ENCODE data around the gene CRYBG1. TPM values are rescaled to one million over a fixed set of nuclear protein-coding genes. Genes with fewer than 3 reads are reported as not detected.

Gene CRYBG1
- total RNA-seq, 2 experiments from 2014 or later, result 44.1 to 62.7 TPM

- ATAC-seq (no peak), DNase-seq (no peak)
- CTCF ChIA-PET, result interaction anchor here (1.0 kb wide), 1 partner anchor 29 kb away, joined by 5 read pairs; no protein-coding TSS in a partner anchor
- Mint-ChIP-seq H3K27me3 (peaks cover 18% of the 10 kb centered on the region), H3K4me1 (peaks cover 3% of the 10 kb centered on the region), H3K9me3 (ENCODE audit: low read depth) (no peaks in the 10 kb centered on the region), H3K4me3 (no peak overlapping the region), H3K36me3 (no peaks in the 10 kb centered on the region), H3K27ac (no peak overlapping the region)
Measured at GRCh38 chr6:106415921-106416320, 55.4 kb downstream of the CRYBG1 start.

- Mint-ChIP-seq H3K9me3 (ENCODE audit: low read depth) (no peaks in the 10 kb centered on the region), H3K36me3 (no peaks in the 10 kb centered on the region), H3K27ac (no peak overlapping the region), H3K4me3 (no peak overlapping the region), H3K4me1 (peaks cover 3% of the 10 kb centered on the region), H3K27me3 (peaks cover 18% of the 10 kb centered on the region)
- ATAC-seq (no peak), DNase-seq (no peak)
- CTCF ChIA-PET, result no interaction called here
Measured at GRCh38 chr6:106417572-106418147, 57.1 kb downstream of the CRYBG1 start.

- Mint-ChIP-seq H3K36me3 (no peaks in the 10 kb centered on the region), H3K27me3 (peaks cover 6% of the 10 kb centered on the region), H3K9me3 (ENCODE audit: low read depth) (no peaks in the 10 kb centered on the region), H3K4me3 (no peak overlapping the region), H3K4me1 (peaks cover 3% of the 10 kb centered on the region), H3K27ac (no peak overlapping the region)
- CTCF ChIA-PET, result interaction anchor here (1.3 kb wide), 1 partner anchor 560 kb away, joined by 3 read pairs; no protein-coding TSS in a partner anchor
- ATAC-seq (no peak), DNase-seq (no peak)
Measured at GRCh38 chr6:106419900-106420613, 59.5 kb downstream of the CRYBG1 start.

GRCh38 chr6:106421496-106421895 is 61.0 kb downstream of the CRYBG1 start:
- Mint-ChIP-seq H3K36me3 (no peaks in the 10 kb centered on the region), H3K4me1 (peaks cover under 1% of the 10 kb centered on the region), H3K27ac (no peak overlapping the region), H3K4me3 (no peak overlapping the region), H3K9me3 (ENCODE audit: low read depth) (no peaks in the 10 kb centered on the region), H3K27me3 (peaks cover 5% of the 10 kb centered on the region)
- ATAC-seq (no peak), DNase-seq (no peak)
- CTCF ChIA-PET, result no interaction called here

GRCh38 chr6:106422534-106422933 is 62.0 kb downstream of the CRYBG1 start:
- no peak overlapping the region for H3K27ac Mint-ChIP-seq
- ATAC-seq (no peak), DNase-seq (no peak)
- H3K4me1 Mint-ChIP-seq, result no peaks in the 10 kb centered on the region
- H3K27me3 Mint-ChIP-seq, result peaks cover 5% of the 10 kb centered on the region
- H3K9me3 Mint-ChIP-seq (ENCODE audit: low read depth), result no peaks in the 10 kb centered on the region
- H3K4me3 Mint-ChIP-seq, result no peak overlapping the region
- no peaks in the 10 kb centered on the region for H3K36me3 Mint-ChIP-seq
- CTCF ChIA-PET, result interaction anchor here (0.6 kb wide), 1 partner anchor 1572 kb away, joined by 4 read pairs; no protein-coding TSS in a partner anchor

GRCh38 chr6:106425382-106425781 is 64.9 kb downstream of the CRYBG1 start:
- H3K27me3 Mint-ChIP-seq, result peaks cover 6% of the 10 kb centered on the region
- no peaks in the 10 kb centered on the region for H3K4me1 Mint-ChIP-seq
- CTCF ChIA-PET, result no interaction called here
- no peak overlapping the region for H3K4me3 Mint-ChIP-seq
- H3K27ac Mint-ChIP-seq, result no peak overlapping the region
- DNase-seq (no peak), ATAC-seq (no peak)
- no peaks in the 10 kb centered on the region for H3K36me3 Mint-ChIP-seq
- no peaks in the 10 kb centered on the region for H3K9me3 Mint-ChIP-seq (ENCODE audit: low read depth)

- H3K27me3 Mint-ChIP-seq, result peaks cover 5% of the 10 kb centered on the region
- H3K9me3 Mint-ChIP-seq (ENCODE audit: low read depth), result no peaks in the 10 kb centered on the region
- no peaks in the 10 kb centered on the region for H3K4me1 Mint-ChIP-seq
- no peak overlapping the region for H3K4me3 Mint-ChIP-seq
- H3K27ac Mint-ChIP-seq, result no peak overlapping the region
- CTCF ChIA-PET, result no interaction called here
- no peak for ATAC-seq
- no peaks in the 10 kb centered on the region for H3K36me3 Mint-ChIP-seq
- no peak for DNase-seq
Measured at GRCh38 chr6:106426250-106426970, 65.9 kb downstream of the CRYBG1 start.

GRCh38 chr6:106430466-106430865 is 69.9 kb downstream of the CRYBG1 start:
- no peaks in the 10 kb centered on the region for H3K9me3 Mint-ChIP-seq (ENCODE audit: low read depth)
- no peaks in the 10 kb centered on the region for H3K36me3 Mint-ChIP-seq
- no peak overlapping the region for H3K4me3 Mint-ChIP-seq
- H3K4me1 Mint-ChIP-seq, result no peaks in the 10 kb centered on the region
- H3K27me3 Mint-ChIP-seq, result peaks cover 11% of the 10 kb centered on the region
- CTCF ChIA-PET, result no interaction called here
- ATAC-seq (no peak), DNase-seq (no peak)
- no peak overlapping the region for H3K27ac Mint-ChIP-seq

GRCh38 chr6:106431405-106431804 is 70.9 kb downstream of the CRYBG1 start:
- no peak overlapping the region for H3K27ac Mint-ChIP-seq
- CTCF ChIA-PET, result no interaction called here
- ATAC-seq, result no peak
- H3K4me1 Mint-ChIP-seq, result no peaks in the 10 kb centered on the region
- H3K4me3 Mint-ChIP-seq, result no peak overlapping the region
- H3K27me3 Mint-ChIP-seq, result peaks cover 11% of the 10 kb centered on the region
- no peaks in the 10 kb centered on the region for H3K36me3 Mint-ChIP-seq
- DNase-seq, result no peak
- no peaks in the 10 kb centered on the region for H3K9me3 Mint-ChIP-seq (ENCODE audit: low read depth)

- Mint-ChIP-seq H3K27me3 (peaks cover 11% of the 10 kb centered on the region), H3K4me3 (no peak overlapping the region), H3K27ac (no peak overlapping the region), H3K4me1 (no peaks in the 10 kb centered on the region), H3K9me3 (ENCODE audit: low read depth) (no peaks in the 10 kb centered on the region), H3K36me3 (no peaks in the 10 kb centered on the region)
- no peak for ATAC-seq
- CTCF ChIA-PET, result no interaction called here
- no peak for DNase-seq
Measured at GRCh38 chr6:106431972-106432371, 71.5 kb downstream of the CRYBG1 start.

GRCh38 chr6:106434530-106434929 is 74.0 kb downstream of the CRYBG1 start:
- peaks cover 20% of the 10 kb centered on the region for H3K27me3 Mint-ChIP-seq
- H3K36me3 Mint-ChIP-seq, result no peaks in the 10 kb centered on the region
- no peak for DNase-seq
- H3K27ac Mint-ChIP-seq, result no peak overlapping the region
- H3K4me1 Mint-ChIP-seq, result peaks cover under 1% of the 10 kb centered on the region
- ATAC-seq, result no peak
- H3K9me3 Mint-ChIP-seq (ENCODE audit: low read depth), result no peaks in the 10 kb centered on the region
- H3K4me3 Mint-ChIP-seq, result no peak overlapping the region
- CTCF ChIA-PET, result interaction anchor here (1.8 kb wide), 1 partner anchor 11 kb away, joined by 5 read pairs; no protein-coding TSS in a partner anchor

- H3K27me3 Mint-ChIP-seq, result peaks cover 53% of the 10 kb centered on the region
Measured at GRCh38 chr6:106439459-106439858, 78.9 kb downstream of the CRYBG1 start.

GRCh38 chr6:106440546-106440945 is 80.0 kb downstream of the CRYBG1 start:
- Mint-ChIP-seq H3K9me3 (ENCODE audit: low read depth) (no peaks in the 10 kb centered on the region), H3K27ac (no peak overlapping the region), H3K4me1 (peaks cover 11% of the 10 kb centered on the region), H3K36me3 (no peaks in the 10 kb centered on the region), H3K4me3 (no peak overlapping the region), H3K27me3 (peaks cover 55% of the 10 kb centered on the region)
- ATAC-seq (no peak), DNase-seq (no peak)
- CTCF ChIA-PET, result interaction anchor here (1.6 to 6.9 kb wide), 3 partner anchors 105 to 539 kb away, joined by 8 to 117 read pairs (median 16); no protein-coding TSS in a partner anchor

More at GRCh38 chr6:106439459-106439858, 78.9 kb downstream of the CRYBG1 start:
- no peak for ATAC-seq
- H3K4me3 Mint-ChIP-seq, result no peak overlapping the region
- CTCF ChIA-PET, result interaction anchor here (1.2 to 6.9 kb wide), 4 partner anchors 104 to 558 kb away, joined by 3 to 117 read pairs (median 8); no protein-coding TSS in a partner anchor
- no peak overlapping the region for H3K27ac Mint-ChIP-seq
- H3K36me3 Mint-ChIP-seq, result no peaks in the 10 kb centered on the region
- H3K4me1 Mint-ChIP-seq, result peaks cover 8% of the 10 kb centered on the region
- no peaks in the 10 kb centered on the region for H3K9me3 Mint-ChIP-seq (ENCODE audit: low read depth)
- DNase-seq, result no peak
